ENCODE measurements around the gene HSPA9.
"Not testable (repeated sequence)": the region's sequence is repeated elsewhere in the genome, so short reads cannot be mapped to it uniquely, and the experiment has no call there.

HSPA9 gene

DNA sequence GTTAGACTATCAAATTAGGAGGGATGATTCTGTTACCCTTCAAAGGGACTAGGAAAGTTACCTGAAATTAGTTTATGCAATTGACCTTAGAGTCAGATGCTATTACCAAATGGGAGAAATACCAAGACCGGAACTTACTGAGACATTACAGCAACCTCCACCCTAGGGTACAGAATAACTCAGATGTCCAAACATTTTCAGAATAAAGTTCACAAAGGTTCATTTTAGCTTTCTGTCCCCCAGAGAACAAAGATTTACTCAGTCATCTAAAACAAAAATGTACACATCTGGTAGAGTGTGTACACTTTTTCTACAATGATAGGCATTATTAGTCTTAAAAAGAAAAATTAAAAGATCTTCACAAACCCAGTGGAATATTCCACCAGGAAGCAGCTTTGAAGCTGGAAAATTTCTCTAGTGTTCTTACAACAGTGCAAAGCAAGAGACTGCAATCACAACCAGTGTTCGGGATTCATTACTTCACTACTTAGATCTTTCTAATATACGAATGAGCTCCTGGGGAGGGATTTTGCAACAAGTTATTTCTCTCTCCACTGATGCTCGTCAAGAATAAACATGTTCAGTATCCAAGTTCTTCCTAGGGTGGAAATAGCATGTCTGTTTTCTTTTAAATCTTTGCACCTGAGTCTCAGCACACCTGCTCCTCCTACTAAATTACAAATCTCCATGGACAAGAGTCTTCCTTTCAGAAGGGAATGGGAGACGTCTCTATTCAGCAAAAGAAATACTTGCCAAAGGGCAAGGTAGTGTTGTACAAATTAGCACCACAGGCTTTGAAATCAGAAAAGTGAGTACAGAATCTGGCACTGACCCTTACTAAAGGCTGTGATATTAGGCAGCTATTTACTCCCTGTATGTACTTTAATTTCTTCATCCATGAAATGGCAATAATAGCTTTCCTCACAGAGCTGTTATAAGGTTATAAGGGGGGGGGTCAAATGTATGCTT is 40.9 kb downstream of the HSPA9 start:
- no peak for DNase-seq (ENCODE audit: low read depth in 2 of 2)

DNA sequence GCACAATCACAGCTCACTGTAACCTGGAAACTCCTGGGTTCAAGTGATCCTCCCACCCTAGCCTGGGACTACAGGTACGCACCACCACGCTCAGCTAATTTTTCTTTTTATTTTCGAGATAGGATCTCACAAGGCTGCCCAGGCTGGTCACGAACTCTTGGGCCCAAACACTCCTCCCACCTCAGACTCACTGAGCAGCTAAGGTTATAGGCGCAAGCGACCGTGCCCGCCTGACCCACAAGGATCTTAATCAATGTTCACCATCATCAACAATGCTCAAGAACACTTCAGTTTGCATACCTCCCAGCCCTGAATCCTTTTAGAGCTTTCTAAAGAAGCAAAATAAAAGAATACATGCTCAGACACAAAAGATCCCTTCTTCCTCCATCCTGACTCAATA is 45.4 kb downstream of the HSPA9 start:
- no peak for DNase-seq (ENCODE audit: low read depth in 2 of 2)

DNA sequence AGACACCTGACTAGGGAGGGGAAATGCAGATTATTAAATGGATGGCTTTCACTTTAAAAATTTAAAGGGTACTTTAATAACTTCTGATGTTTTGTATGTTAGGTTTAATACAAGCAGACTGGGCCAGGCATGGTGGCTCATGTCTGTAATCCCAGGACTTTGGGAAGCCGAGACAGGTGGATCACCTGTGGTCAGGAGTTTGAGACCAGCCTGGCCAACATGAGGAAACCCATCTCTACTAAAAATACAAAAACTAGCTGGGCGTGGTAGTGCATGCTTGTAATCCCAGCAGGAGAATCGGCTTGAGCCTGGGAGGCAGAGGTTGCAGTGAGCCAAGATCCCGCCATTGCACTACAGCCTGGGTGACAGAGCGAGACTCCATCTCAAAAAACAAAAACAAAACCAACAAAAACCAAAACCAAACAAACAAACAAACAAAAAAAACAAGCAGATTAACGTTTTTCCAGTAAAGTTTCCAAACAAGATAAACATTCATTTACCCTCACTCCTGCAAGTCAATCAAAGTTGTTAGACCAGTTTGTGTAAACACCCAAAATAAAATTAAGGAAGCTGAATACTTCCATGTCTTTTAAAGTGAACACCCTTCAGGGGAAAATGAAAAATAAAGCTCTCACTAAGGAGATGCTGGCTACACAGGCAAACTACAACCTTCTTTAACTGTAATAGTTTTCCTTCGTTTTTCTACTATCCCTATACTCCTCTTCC is 46.3 kb downstream of the HSPA9 start:
- DNase-seq (ENCODE audit: low read depth in 2 of 2), result no peak

DNA sequence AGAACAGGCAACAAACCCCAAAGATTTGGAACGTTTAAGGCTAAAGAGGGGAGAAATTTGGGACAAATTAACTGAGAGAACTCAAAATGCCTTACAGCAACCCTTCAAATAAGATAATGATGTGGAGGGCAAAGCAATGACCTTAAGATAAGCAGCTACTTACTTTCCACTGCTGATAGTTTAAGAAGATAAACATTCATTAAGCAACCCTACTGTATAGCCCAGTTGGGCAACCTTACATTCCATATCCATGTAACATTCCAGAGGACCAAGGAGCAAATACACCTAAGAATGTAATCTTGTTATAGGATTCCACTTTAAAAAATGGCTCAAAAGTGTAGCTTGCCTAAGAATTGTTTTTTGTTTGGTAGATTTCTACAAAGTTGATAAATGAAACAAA is 47.0 kb downstream of the HSPA9 start:
- DNase-seq (ENCODE audit: low read depth in 2 of 2), result no peak

DNA sequence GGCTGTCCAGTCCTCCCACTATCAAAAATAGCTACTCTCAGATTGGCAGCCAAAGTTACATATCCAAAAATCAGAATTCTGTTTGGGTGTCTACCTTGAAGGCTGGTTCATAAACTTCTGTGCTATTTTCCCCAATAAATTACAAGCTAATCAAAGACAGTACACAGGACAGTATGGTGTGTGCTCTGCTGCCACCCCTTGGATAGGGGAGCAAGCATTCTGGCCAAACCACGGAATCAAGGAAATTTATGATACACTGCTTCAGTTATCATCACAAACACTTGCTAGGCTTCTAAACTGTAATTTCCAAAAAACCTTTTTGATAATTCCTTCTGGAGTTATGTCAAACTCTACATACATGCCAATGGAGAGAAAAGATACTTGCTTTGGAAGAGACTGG is 48.0 kb downstream of the HSPA9 start:
- no peak for DNase-seq (ENCODE audit: low read depth in 2 of 2)

DNA sequence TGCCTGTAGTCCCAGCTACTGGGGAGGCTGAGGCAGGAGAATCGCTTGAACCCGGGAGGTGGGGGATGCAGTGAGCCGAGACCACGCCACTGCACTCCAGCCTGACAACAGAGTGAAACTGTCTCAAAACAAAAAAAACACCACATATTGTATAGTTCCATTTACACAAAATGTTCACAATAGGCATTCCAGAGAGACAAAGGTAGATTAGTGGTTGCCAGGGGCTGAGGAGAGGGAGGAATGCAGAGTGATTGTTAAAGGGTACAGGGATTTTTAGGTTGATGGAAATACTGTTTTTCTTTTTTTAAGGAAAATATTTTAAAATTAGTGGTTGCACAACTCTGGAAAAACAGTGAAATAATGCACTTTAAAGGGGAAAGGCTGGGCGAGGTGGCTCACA is 51.8 kb downstream of the HSPA9 start:
- DNase-seq (ENCODE audit: low read depth in 2 of 2), result no peak

DNA sequence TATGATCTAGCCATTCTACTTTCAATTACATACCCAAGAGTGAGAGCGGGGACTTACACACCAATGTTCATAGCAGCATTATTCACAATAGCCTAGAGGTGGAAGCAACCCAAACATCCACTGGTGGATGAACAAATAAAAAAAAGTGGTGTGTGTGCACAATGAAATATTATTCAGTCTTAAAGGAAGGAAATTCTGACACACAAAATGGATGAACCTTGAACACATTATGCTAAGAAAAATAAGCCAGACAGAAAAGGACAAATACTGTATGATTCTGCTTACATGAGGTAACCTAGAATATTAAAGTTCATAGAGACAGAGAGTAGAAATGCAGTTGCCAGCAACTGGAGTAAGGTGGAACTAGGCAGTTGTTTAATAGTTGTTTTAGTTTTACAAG is 54.2 kb downstream of the HSPA9 start:
- no peak for DNase-seq (ENCODE audit: low read depth in 2 of 2)

DNA sequence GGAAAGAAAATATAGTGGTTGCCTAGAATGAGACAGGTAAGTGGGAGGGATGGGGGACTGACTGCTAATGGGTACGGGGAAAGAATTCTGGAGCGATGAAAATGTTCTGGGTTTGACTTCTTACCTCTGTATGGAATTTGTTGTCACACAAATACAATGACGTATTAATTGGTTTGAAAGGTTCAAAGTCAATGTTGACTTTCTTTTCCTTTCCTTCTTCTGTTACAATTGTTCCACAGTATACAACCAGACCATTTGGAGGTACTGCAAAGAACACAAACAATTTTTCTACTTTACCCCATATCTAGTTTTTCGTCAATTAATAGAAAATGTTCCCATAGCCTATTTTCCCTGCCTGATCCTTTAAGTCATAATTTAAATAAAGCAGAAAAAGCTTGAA is 57.8 kb downstream of the HSPA9 start:
- DNase-seq (ENCODE audit: low read depth in 2 of 2), result no peak

DNA sequence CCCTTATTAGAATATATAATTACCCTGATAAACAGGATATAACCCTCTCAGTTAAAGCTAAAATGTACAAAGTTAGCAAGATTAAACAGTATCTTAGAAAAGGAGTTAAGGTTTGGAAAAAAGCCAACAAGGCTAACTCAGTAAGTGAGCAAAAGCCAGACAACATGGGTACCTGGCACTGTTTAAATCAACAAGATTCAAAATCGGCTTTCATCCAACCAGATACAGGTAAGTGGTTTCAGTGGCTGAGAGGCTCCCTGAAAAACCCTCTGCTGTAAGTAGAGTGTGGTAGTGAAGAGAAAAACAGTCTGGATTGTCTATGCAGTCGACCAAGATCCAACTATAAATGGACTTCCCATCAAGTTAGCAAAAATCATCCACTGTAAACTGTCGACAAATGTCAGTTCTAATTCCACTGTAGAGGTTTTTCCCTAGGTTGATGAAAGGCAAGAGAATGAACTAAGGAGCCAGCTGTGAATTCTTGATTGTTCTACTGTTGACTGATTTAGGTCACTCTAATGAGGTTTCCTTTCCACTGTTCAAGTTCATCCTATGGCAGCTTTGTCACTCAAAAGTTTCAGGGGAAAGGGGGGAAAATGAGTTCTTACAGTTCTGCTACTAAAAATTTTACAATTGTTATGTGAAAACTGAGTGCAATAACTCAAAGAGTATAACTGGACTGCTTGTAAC is 59.5 kb downstream of the HSPA9 start:
- DNase-seq (ENCODE audit: low read depth in 2 of 2), result no peak

DNA sequence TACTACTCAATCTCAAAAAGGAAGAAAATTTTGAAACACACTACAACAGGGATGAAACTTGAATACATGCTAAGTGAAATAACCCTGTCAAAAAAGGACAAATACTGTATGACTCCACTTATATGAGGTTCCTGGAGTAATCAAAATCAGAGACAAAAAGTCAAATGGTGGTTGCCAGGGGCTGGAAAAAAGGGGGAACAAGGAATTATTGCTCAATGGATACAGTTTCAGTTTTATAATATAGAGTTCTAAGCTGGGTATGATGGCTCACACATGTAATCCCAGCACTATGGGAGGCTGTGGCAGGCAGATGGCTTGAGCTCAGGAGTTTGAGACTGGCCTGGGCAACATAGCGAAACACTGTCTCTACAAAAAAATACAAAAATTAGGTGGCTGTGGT is 61.2 kb downstream of the HSPA9 start:
- DNase-seq (ENCODE audit: low read depth in 2 of 2), result no peak

DNA sequence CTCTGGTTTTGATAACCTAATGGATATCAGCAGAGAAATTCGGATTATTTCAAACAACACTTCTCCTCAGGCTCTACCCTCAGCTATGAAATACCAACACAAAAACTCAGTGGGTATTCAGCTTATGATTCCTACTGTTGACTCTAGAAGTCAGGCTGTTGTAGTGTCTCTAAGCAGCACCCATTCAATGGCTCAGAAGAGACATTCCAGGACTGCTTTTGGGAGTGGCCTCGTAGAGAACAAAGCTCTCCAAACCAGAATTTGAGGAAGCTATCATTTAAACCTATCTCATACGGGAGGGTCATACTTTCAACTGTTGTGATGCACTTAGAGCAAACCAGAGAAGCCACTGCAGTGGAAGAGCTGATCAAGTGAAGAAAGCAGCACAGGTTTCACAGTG is 66.2 kb downstream of the HSPA9 start:
- no peak for DNase-seq (ENCODE audit: low read depth in 2 of 2)

DNA sequence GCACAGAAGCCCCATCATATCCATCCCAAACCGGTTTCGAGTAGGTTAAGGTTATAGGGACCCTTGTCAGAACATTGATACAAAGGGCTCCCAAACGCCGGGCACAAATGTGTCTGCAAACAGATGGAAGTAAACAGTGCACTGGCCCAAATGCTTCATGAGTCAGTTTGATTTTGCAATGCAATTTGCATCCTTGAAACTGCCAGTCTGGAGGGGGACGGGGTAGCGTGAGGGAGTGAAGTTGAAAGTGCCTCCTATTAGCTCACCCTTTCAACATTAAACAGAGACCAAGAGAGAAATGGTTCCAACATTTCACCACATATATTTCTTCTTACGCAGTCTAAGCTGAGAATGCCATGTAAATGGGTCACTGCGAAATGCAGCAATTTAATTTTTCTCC is 67.7 kb downstream of the HSPA9 start:
- not testable (repeated sequence) for DNase-seq (ENCODE audit: low read depth in 2 of 2)

DNA sequence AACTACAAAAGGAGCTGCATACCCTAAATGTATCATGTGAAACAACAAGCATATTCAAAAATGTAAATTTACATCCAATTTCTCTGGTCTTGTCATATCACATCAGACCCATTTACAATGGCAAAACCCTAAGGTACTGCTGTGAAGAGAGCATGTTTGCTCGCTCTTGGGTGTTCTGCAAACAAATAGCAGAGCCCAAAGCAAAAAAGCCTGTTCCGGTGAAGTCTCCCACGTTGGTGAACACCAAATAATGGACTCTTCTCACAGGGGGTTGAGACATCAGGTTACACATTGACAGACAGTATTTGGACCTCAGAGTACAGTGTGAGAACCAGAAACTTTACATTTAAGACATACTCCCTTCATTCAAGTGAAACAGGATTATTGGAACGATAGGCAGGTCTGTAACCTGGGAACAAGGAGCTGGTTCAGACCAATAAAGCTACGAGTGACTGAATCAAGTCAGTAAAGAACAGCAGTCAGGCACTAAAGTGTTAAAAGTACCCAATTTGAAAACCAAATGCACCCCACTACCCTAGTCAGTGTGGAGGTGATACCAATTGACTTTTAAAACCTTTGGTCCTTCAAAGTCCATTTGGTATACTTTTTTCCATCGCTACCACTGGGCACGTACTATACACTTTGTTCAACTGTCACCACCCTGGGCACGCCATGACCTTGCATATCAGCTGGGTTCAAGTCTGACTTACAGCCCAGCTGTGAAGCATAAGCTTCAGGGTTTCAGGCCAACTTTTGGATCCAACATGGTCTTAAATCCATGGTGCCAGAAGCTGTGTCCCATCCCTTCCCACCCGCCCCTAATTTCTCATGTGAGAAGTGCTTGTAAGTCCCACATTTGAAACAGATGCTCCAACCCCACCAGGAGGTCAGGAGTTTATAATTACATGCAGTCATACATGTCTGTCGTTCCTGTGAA is 68.6 kb downstream of the HSPA9 start:
- no peak for DNase-seq (ENCODE audit: low read depth in 2 of 2)

DNA sequence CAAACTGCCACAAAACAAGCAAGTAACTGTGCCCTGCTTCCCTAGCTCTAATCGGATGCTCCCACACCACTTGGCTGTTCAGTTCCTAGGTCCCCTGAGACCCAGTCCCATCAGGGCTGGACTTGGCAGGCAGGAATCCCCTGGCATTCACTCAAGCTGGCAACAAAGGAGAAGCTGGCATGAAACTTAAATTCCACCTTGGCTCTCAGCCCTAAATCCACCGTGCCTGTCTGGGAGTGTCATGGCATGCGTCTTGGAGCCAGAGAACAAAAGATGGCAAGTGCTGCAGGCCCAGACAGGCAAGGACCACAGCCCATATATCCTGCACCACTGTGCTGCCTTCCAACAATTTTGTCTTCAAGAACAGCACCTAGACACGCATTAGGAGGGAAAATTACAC is 70.4 kb downstream of the HSPA9 start:
- no peak for DNase-seq (ENCODE audit: low read depth in 2 of 2)
